GM23338 (cell line): ENCODE measurements around the gene CREB3L4. TPM values are rescaled to one million over a fixed set of nuclear protein-coding genes. Genes with fewer than 3 reads are reported as not detected.

Experiments
- ATAC-seq: fragments of 200-7000 bp; cut with Tn5 transposase; 3 replicates; pipeline ENCODE4 v1.9.1; 2020
- DNase-seq: peaks from one replicate; pipeline ENCODE4 v3.0.0-alpha.2; 2015; ENCODE audit warnings: low spot score
- H2AFZ ChIP-seq: fragments of 200-600 bp; sonication (generic); 2 replicates; pipeline ENCODE4 v1.8.0; 2016; ENCODE audit warnings: antibody characterized with exemption, mild to moderate bottlenecking, moderate library complexity
- H3F3A ChIP-seq: fragments of 200-600 bp; sonication (generic); replicated peaks from 2 replicates; pipeline ENCODE4 v1.8.0; 2017; ENCODE audit warnings: antibody characterized with exemption, mixed run types, low read depth
- H3K27ac ChIP-seq: fragments of 200-600 bp; sonication (generic); 2 replicates; pipeline ENCODE4 v1.6.1; 2016; ENCODE audit warnings: low read depth
- H3K27me3 ChIP-seq: fragments of 200-600 bp; sonication (generic); 2 replicates; pipeline ENCODE4 v1.8.0; 2016; ENCODE audit warnings: mild to moderate bottlenecking, mixed run types, moderate library complexity; ENCODE audit not compliant: insufficient read depth
- H3K36me3 ChIP-seq: fragments of 200-600 bp; sonication (generic); 2 replicates; pipeline ENCODE4 v1.8.0; 2016; ENCODE audit warnings: mild to moderate bottlenecking; ENCODE audit not compliant: insufficient read depth
- H3K4me1 ChIP-seq: fragments of 200-600 bp; sonication (generic); 2 replicates; pipeline ENCODE4 v1.8.0; 2016; ENCODE audit warnings: mild to moderate bottlenecking, moderate library complexity; ENCODE audit not compliant: insufficient read depth
- H3K4me2 ChIP-seq: fragments of 200-600 bp; sonication (generic); 2 replicates; pipeline ENCODE4 v1.7.1; 2017; ENCODE audit warnings: mixed run types
- H3K4me3 ChIP-seq: fragments of 200-600 bp; sonication (generic); 2 replicates; pipeline ENCODE4 v1.6.1; 2016; ENCODE audit warnings: mixed run types
- H3K79me2 ChIP-seq: fragments of 200-600 bp; sonication (generic); replicated peaks from 2 replicates; pipeline ENCODE4 v1.8.0; 2017; ENCODE audit warnings: mild to moderate bottlenecking; ENCODE audit not compliant: insufficient read depth
- H3K9me2 ChIP-seq: fragments of 200-600 bp; sonication (generic); 2 replicates; pipeline ENCODE4 v1.8.0; 2017; ENCODE audit not compliant: insufficient read depth
- H4K20me1 ChIP-seq: fragments of 200-600 bp; sonication (generic); replicated peaks from 2 replicates; pipeline ENCODE4 v1.8.0; 2017; ENCODE audit warnings: mild to moderate bottlenecking; ENCODE audit not compliant: insufficient read depth
- H3K27ac Mint-ChIP-seq: 2 replicates; pipeline ENCODE4 v1.8.0; 2020; ENCODE audit warnings: inconsistent platforms, mild to moderate bottlenecking, moderate library complexity, mixed read lengths
- H3K27me3 Mint-ChIP-seq: 3 replicates; pipeline ENCODE4 v1.8.0; 2022; ENCODE audit warnings: low read depth, mild to moderate bottlenecking, moderate library complexity, mixed read lengths, inconsistent platforms; ENCODE audit not compliant: insufficient read depth, poor library complexity
- H3K36me3 Mint-ChIP-seq: 3 replicates; pipeline ENCODE4 v1.8.0; 2021; ENCODE audit warnings: low read depth, mild to moderate bottlenecking, inconsistent platforms, moderate library complexity, mixed read lengths
- H3K4me1 Mint-ChIP-seq: 3 replicates; pipeline ENCODE4 v1.8.0; 2020; ENCODE audit warnings: mild to moderate bottlenecking, inconsistent platforms, mixed read lengths
- H3K4me3 Mint-ChIP-seq: 3 replicates; pipeline ENCODE4 v1.8.0; 2021; ENCODE audit warnings: moderate library complexity, mild to moderate bottlenecking, inconsistent platforms, mixed read lengths
- H3K9me3 Mint-ChIP-seq: 3 replicates; pipeline ENCODE4 v1.8.0; 2020; ENCODE audit warnings: moderate library complexity, mild to moderate bottlenecking, inconsistent platforms, mixed read lengths
- CREB1 ChIP-seq: fragments of 250-450 bp; sonication (Bioruptor Pico); IDR thresholded peaks from 2 replicates; pipeline ENCODE4 v1.5.0; 2020; ENCODE audit warnings: low read depth, mild to moderate bottlenecking, moderate library complexity
- EZH2 ChIP-seq: fragments of 200-600 bp; sonication (generic); IDR thresholded peaks from one replicate; pipeline ENCODE4 v1.8.0; 2017; ENCODE audit warnings: antibody characterized with exemption, mild to moderate bottlenecking, low read depth; ENCODE audit not compliant: unreplicated experiment
- EZH2phosphoT487 ChIP-seq: fragments of 200-600 bp; sonication (generic); IDR thresholded peaks from one replicate; pipeline ENCODE4 v1.8.1; 2018; ENCODE audit warnings: antibody characterized with exemption; ENCODE audit not compliant: unreplicated experiment
- NANOG ChIP-seq: IDR thresholded peaks from 2 replicates; pipeline ENCODE4 v1.6.1; 2016; ENCODE audit warnings: antibody characterized with exemption, borderline replicate concordance
- STAT1 ChIP-seq: IDR thresholded peaks from one replicate; pipeline ENCODE4 v1.6.1; 2016; ENCODE audit warnings: antibody characterized with exemption; ENCODE audit not compliant: unreplicated experiment
- ZNF331 ChIP-seq: fragments of 250-450 bp; sonication (Bioruptor Pico); IDR thresholded peaks from 2 replicates; pipeline ENCODE4 v1.5.0; 2020; ENCODE audit warnings: low read depth, mild to moderate bottlenecking, moderate library complexity
- polyA plus RNA-seq: library from polyadenylated mRNA; unstranded; fragments of >200 nt; fragmentation: Nextera tagmentation; extraction: Ambion mirVana; gene quantifications from 2 replicates; pipeline ENCODE4 v1.2.1, GENCODE V29; 2016
- total RNA-seq: library from RNA; depleted of rRNA; stranded (reverse); fragments of >200 nt; shearing (Covaris generic); gene quantifications from 2 replicates; pipeline ENCODE4 v1.2.3, GENCODE V29; 2014
- TF ChIP-seq, protein P1 (sequence below): IDR thresholded peaks from one replicate; pipeline ENCODE4 v1.6.1; 2018; ENCODE audit warnings: antibody characterized with exemption; ENCODE audit not compliant: unreplicated experiment
- TF ChIP-seq, protein P2 (sequence below), 2 experiments: fragments of 200-600 bp in 1 of 2; sonication (generic) in 1 of 2; conservative IDR thresholded peaks; 2 replicates each; pipeline versions ENCODE4 v1.5.1 to v1.6.1; 2016 to 2017; ENCODE audit warnings: antibody characterized with exemption in 2 of 2, low read depth in 2 of 2, mild to moderate bottlenecking in 2 of 2, moderate library complexity in 1 of 2

CREB3L4 gene
- total and polyA plus RNA-seq, 2 experiments from 2014 or later = 19.3 to 26.8 TPM

DNA sequence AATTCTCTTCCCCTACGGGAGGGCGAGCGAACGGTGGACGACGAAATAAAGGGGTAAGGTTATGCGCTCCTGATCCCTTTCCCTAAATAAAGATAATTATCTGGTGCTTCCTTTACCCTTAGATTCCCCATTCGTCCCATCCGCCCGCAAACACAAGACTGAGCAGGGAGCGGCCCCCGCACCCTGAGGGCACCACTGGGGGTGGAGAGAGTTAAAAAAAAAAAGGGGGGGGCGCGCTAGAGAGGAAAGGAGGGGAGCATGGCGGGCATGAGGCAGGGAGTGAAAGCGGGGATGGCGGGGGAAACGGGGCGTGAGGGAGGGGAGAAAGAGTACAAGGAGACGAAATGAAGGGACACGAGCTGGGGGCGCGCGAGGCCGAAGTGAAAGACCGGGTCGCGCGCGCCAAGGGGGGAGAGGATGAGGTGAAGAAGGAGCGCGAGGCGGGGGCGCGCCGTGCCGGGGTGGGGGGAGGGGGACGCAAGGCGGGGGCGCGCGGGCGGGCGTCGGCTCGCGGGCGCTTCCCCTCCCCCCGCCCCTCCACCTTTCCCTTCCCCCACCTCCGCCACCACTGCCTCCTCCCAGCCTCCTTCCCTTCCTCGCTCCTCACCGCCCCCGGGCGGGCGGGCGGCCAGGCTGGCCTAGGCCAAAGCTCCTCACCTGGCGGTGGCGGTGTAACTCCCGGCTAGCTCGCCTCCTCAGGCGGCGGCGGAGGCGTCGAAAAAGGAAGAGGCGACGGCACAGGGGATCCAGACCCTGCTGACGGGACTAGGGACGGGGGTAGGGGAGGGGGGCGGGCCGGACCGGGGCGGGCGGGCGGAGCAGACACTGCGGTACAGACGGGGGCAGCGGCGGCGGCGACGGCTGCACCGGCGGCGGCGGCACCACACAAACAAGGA is 45.4 kb upstream of the CREB3L4 start:
- peak; percentile 49 for ATAC-seq
- peak overlapping the region; percentile 92 for H3K4me2 ChIP-seq

More for the DNA sequence above, 45.4 kb upstream of the CREB3L4 start:
- Mint-ChIP-seq H3K4me3 (peak overlapping the region; percentile 83), H3K4me1 (peaks cover 22% of the 10 kb centered on the region), H3K27me3 (peaks cover 18% of the 10 kb centered on the region), H3K9me3 (no peaks in the 10 kb centered on the region; the same call in 2 of the 3 replicates), H3K27ac (peak overlapping the region; percentile 96), H3K36me3 (no peaks in the 10 kb centered on the region; the same call in 2 of the 3 replicates)
- peak; percentile 79 for DNase-seq
- Histone ChIP-seq H3K27me3 (no peaks in the 10 kb centered on the region), H3F3A (peaks cover 13% of the 10 kb centered on the region; the same call in 1 of the 2 replicates), H3K4me1 (peaks cover 18% of the 10 kb centered on the region), H2AFZ (no peak overlapping the region), H3K4me3 (peak overlapping the region; percentile 99), H3K9me2 (no peaks in the 10 kb centered on the region), H3K27ac (peak overlapping the region; percentile 99), H3K36me3 (no peaks in the 10 kb centered on the region), H4K20me1 (peaks cover 44% of the 10 kb centered on the region), H3K79me2 (peaks cover 49% of the 10 kb centered on the region)
- TF ChIP-seq, protein P1, sequence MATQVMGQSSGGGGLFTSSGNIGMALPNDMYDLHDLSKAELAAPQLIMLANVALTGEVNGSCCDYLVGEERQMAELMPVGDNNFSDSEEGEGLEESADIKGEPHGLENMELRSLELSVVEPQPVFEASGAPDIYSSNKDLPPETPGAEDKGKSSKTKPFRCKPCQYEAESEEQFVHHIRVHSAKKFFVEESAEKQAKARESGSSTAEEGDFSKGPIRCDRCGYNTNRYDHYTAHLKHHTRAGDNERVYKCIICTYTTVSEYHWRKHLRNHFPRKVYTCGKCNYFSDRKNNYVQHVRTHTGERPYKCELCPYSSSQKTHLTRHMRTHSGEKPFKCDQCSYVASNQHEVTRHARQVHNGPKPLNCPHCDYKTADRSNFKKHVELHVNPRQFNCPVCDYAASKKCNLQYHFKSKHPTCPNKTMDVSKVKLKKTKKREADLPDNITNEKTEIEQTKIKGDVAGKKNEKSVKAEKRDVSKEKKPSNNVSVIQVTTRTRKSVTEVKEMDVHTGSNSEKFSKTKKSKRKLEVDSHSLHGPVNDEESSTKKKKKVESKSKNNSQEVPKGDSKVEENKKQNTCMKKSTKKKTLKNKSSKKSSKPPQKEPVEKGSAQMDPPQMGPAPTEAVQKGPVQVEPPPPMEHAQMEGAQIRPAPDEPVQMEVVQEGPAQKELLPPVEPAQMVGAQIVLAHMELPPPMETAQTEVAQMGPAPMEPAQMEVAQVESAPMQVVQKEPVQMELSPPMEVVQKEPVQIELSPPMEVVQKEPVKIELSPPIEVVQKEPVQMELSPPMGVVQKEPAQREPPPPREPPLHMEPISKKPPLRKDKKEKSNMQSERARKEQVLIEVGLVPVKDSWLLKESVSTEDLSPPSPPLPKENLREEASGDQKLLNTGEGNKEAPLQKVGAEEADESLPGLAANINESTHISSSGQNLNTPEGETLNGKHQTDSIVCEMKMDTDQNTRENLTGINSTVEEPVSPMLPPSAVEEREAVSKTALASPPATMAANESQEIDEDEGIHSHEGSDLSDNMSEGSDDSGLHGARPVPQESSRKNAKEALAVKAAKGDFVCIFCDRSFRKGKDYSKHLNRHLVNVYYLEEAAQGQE = no peak
- TF ChIP-seq EZH2phosphoT487 = no peak
- TF ChIP-seq CREB1 (CRISPR knock-in tag) = no peak
- TF ChIP-seq, protein P2, sequence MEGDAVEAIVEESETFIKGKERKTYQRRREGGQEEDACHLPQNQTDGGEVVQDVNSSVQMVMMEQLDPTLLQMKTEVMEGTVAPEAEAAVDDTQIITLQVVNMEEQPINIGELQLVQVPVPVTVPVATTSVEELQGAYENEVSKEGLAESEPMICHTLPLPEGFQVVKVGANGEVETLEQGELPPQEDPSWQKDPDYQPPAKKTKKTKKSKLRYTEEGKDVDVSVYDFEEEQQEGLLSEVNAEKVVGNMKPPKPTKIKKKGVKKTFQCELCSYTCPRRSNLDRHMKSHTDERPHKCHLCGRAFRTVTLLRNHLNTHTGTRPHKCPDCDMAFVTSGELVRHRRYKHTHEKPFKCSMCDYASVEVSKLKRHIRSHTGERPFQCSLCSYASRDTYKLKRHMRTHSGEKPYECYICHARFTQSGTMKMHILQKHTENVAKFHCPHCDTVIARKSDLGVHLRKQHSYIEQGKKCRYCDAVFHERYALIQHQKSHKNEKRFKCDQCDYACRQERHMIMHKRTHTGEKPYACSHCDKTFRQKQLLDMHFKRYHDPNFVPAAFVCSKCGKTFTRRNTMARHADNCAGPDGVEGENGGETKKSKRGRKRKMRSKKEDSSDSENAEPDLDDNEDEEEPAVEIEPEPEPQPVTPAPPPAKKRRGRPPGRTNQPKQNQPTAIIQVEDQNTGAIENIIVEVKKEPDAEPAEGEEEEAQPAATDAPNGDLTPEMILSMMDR (conservative IDR thresholded peaks at IDR 0.05; ENCODE audit: low read depth in 2 of 2) = peak in 1 of 2 experiments; percentile 41; a peak in 2 of 4 replicates
- TF ChIP-seq ZNF331 (CRISPR knock-in tag) = no peak
- no peak for TF ChIP-seq NANOG
- no peak for TF ChIP-seq STAT1
- no peak for TF ChIP-seq EZH2
